GM12878 (cell line): Measurements from ENCODE around the gene RAPGEF4. TPM values are rescaled to one million over a fixed set of nuclear protein-coding genes. Genes with fewer than 3 reads are reported as not detected.

Experiments used
- ATAC-seq: fragments of 200-7000 bp; cut with Tn5 transposase; 3 replicates; pipeline ENCODE4 v1.9.1; 2020; ENCODE audit warnings: mild to moderate bottlenecking, moderate library complexity
- BruUV-seq: library from RNA; stranded (reverse); fragments of 400-500 nt; replicated peaks from 2 replicates; lab custom pipeline; 2021; lab: Mats Ljungman, UMichigan
- CTCF ChIA-PET: fragments of 300-600 bp; sonication (Branson Sonifier 250); formaldehyde crosslinking; extraction: SDS; loops from one replicate; lab custom pipeline; 2021; ENCODE audit warnings: inconsistent platforms; lab: Yijun Ruan, JAX
- POLR2A ChIA-PET: fragments of 350-600 bp; formaldehyde crosslinking; extraction: SDS; loops from one replicate; lab custom pipeline; 2021; ENCODE audit warnings: inconsistent platforms; lab: Charles Lee
- RAD21 ChIA-PET: fragments of 300-600 bp; sonication (Branson Sonifier 250); formaldehyde crosslinking; loops from one replicate; lab custom pipeline; 2023; ENCODE audit warnings: antibody characterized with exemption; ENCODE audit not compliant: unreplicated experiment; lab: Charles Lee
- SMC1A ChIA-PET: fragments of 300-600 bp; sonication (Branson Sonifier 250); formaldehyde crosslinking; loops from one replicate; lab custom pipeline; 2023; ENCODE audit not compliant: unreplicated experiment, uncharacterized antibody; lab: Charles Lee
- DNase-seq: peaks from one replicate; pipeline ENCODE4 v3.0.0-alpha.2; 2011; ENCODE audit warnings: low read depth, low spot score
- FAIRE-seq: peaks from 3 replicates; lab custom pipeline; 2011; peaks lifted over from hg19 to GRCh38; lab: Jason Lieb, UNC
- H2AFZ ChIP-seq: 2 replicates; pipeline ENCODE4 v1.6.0; 2011; ENCODE audit warnings: low read depth, low read length, control low read depth; ENCODE audit not compliant: control insufficient read depth
- H3K27ac ChIP-seq: 2 replicates; pipeline ENCODE4 v1.5.1; 2011; ENCODE audit warnings: control low read depth; ENCODE audit not compliant: control insufficient read depth, insufficient read depth
- H3K27me3 ChIP-seq, 2 experiments: replicated peaks in 1 of 2; 2 replicates each; pipeline versions ENCODE4 v1.6.0 to v1.6.1; 2011; ENCODE audit warnings: low read length in 1 of 2; ENCODE audit not compliant: control insufficient read depth in 2 of 2, insufficient read depth in 2 of 2
- H3K36me3 ChIP-seq, 2 experiments: 2 replicates each; pipeline ENCODE4 v1.5.1; 2011; ENCODE audit warnings: low read length in 1 of 2; ENCODE audit not compliant: control insufficient read depth in 2 of 2, insufficient read depth in 2 of 2
- H3K4me1 ChIP-seq: 2 replicates; pipeline ENCODE4 v1.6.1; 2011; ENCODE audit warnings: mild to moderate bottlenecking, low read length, moderate library complexity, mixed read lengths; ENCODE audit not compliant: control insufficient read depth, insufficient read depth
- H3K4me2 ChIP-seq: 2 replicates; pipeline ENCODE4 v1.6.0; 2011; ENCODE audit warnings: control low read depth; ENCODE audit not compliant: control insufficient read depth, insufficient read depth
- H3K4me3 ChIP-seq: fragments of 200-600 bp; sonication (generic); 2 replicates; pipeline ENCODE4 v1.5.1; 2016
- H3K79me2 ChIP-seq: 2 replicates; pipeline ENCODE4 v1.6.0; 2011; ENCODE audit warnings: low read length; ENCODE audit not compliant: control insufficient read depth, insufficient read depth
- H3K9ac ChIP-seq: 2 replicates; pipeline ENCODE4 v1.8.0; 2011; ENCODE audit warnings: low read length, control low read depth, mixed read lengths; ENCODE audit not compliant: control insufficient read depth, insufficient read depth
- H3K9me3 ChIP-seq: replicated peaks from 3 replicates; pipeline ENCODE4 v1.5.1; 2011; ENCODE audit warnings: mild to moderate bottlenecking, low read length; ENCODE audit not compliant: control insufficient read depth, insufficient read depth
- H4K20me1 ChIP-seq: 2 replicates; pipeline ENCODE4 v1.6.0; 2011; ENCODE audit not compliant: control insufficient read depth, insufficient read depth
- BCL11A ChIP-seq: IDR thresholded peaks from 2 replicates; pipeline ENCODE4 v1.6.1; 2011; ENCODE audit warnings: low read depth, low read length
- BHLHE40 ChIP-seq, 2 experiments: fragments of 450-650 bp in 1 of 2; IDR thresholded peaks; 2 replicates each; pipeline ENCODE4 v1.6.1; 2011 to 2017; ENCODE audit warnings: low read depth in 2 of 2, borderline replicate concordance in 1 of 2, improper control_type of control experiment in 1 of 2, low read length in 1 of 2, mild to moderate bottlenecking in 1 of 2
- CBX3 ChIP-seq: fragments of 200-600 bp; sonication (generic); IDR thresholded peaks from 2 replicates; pipeline ENCODE4 v1.6.1; 2016; ENCODE audit warnings: low read depth, borderline replicate concordance
- CBX5 ChIP-seq: sonication (generic); IDR thresholded peaks from 2 replicates; pipeline ENCODE4 v1.6.1; 2016; ENCODE audit warnings: low read depth, moderate library complexity, mild to moderate bottlenecking, inconsistent platforms
- EZH2 ChIP-seq: IDR thresholded peaks from 2 replicates; pipeline ENCODE4 v1.6.1; 2012; ENCODE audit warnings: low read depth, mild to moderate bottlenecking, control low read depth, inconsistent platforms, low read length, borderline replicate concordance; ENCODE audit not compliant: control insufficient read depth
- IKZF1 ChIP-seq: fragments of 450-650 bp; conservative IDR thresholded peaks from 2 replicates; pipeline ENCODE4 v1.6.1; 2017; ENCODE audit warnings: antibody characterized with exemption, mild to moderate bottlenecking
- MTA3 ChIP-seq: IDR thresholded peaks from 2 replicates; pipeline ENCODE4 v1.6.1; 2012; ENCODE audit warnings: low read length, inconsistent platforms, borderline replicate concordance
- MYB ChIP-seq: fragments of 150-350 bp; IDR thresholded peaks from 2 replicates; pipeline ENCODE4 v1.6.1; 2014; ENCODE audit warnings: mild to moderate bottlenecking, low read depth, low read length, borderline replicate concordance
- NFIC ChIP-seq: IDR thresholded peaks from 2 replicates; pipeline ENCODE4 v1.6.1; 2012; ENCODE audit warnings: low read depth, mild to moderate bottlenecking, inconsistent platforms, low read length, moderate library complexity
- NFYB ChIP-seq: IDR thresholded peaks from 2 replicates; pipeline ENCODE4 v1.6.1; 2011; ENCODE audit warnings: low read depth, mild to moderate bottlenecking, low read length, improper control_type of control experiment, moderate library complexity; ENCODE audit not compliant: insufficient read depth
- RAD51 ChIP-seq: fragments of 450-650 bp; IDR thresholded peaks from 2 replicates; pipeline ENCODE4 v1.6.1; 2016; ENCODE audit warnings: moderate library complexity, mild to moderate bottlenecking, inconsistent platforms
- RBBP5 ChIP-seq: fragments of 200-600 bp; sonication (generic); conservative IDR thresholded peaks from 2 replicates; pipeline ENCODE4 v1.6.1; 2016
- SMAD1 ChIP-seq: fragments of 450-650 bp; IDR thresholded peaks from 2 replicates; pipeline ENCODE4 v1.6.1; 2018; ENCODE audit warnings: mild to moderate bottlenecking, low read depth; ENCODE audit not compliant: partially characterized antibody
- SMARCA5 ChIP-seq: fragments of 450-650 bp; IDR thresholded peaks from 2 replicates; pipeline ENCODE4 v1.6.1; 2017; ENCODE audit warnings: mild to moderate bottlenecking
- SUPT20H ChIP-seq: IDR thresholded peaks from 2 replicates; pipeline ENCODE4 v1.6.1; 2011; ENCODE audit warnings: low read depth, mild to moderate bottlenecking, low read length, moderate library complexity, borderline replicate concordance; ENCODE audit not compliant: control insufficient read depth
- YBX1 ChIP-seq: fragments of 450-650 bp; IDR thresholded peaks from 2 replicates; pipeline ENCODE4 v1.6.1; 2016; ENCODE audit warnings: antibody characterized with exemption
- ZBED1 ChIP-seq: IDR thresholded peaks from 2 replicates; pipeline ENCODE4 v1.6.1; 2016; ENCODE audit warnings: borderline replicate concordance
- ZSCAN29 ChIP-seq: fragments of 450-650 bp; IDR thresholded peaks from 2 replicates; pipeline ENCODE4 v1.6.1; 2017; ENCODE audit warnings: mild to moderate bottlenecking, moderate library complexity
- WGBS: methylation state at CpG from one replicate; pipeline ENCODE4 v1.1.6; 2016; ENCODE audit warnings: low lambda C conversion rate; ENCODE audit not compliant: insufficient replicate concordance, insufficient coverage; ENCODE audit errors: missing lambda C conversion rate; 5-methylcytosine and 5-hydroxymethylcytosine counted together
- in situ Hi-C: fragments of 300-500 bp; cut with MboI; formaldehyde crosslinking; loops from 9 replicates; pipeline ENCODE4 v1.14.3; 2018; ENCODE audit warnings: mixed read lengths
- intact Hi-C: fragments of 100-400 bp; cut with micrococcal nuclease; formaldehyde crosslinking; loops from one replicate; pipeline ENCODE4 v1.14.2; 2022; ENCODE audit not compliant: unreplicated experiment
- polyA plus RNA-seq, 11 experiments: library from polyadenylated mRNA; depleted of rRNA in 4 of 11; unstranded in 6 of 11; stranded (reverse) in 5 of 11; fragments of >200 nt; fragmentation: Nextera tagmentation in 4 of 11; fragmentation: Illumina TruSeq in 1 of 11; extraction: Ambion mirVana in 4 of 11; extraction: Trizol in 1 of 11; gene quantifications; 1 replicate in 1 of 11; 2 replicates in 10 of 11; pipeline versions ENCODE4 v1.2.1 to v1.2.3, GENCODE V29; 2011 to 2016; ENCODE audit warnings: inconsistent platforms in 2 of 11, missing spikeins in 2 of 11, low read depth in 1 of 11
- total RNA-seq, 4 experiments: library from RNA; depleted of rRNA in 3 of 4; stranded (reverse); fragments of >200 nt in 3 of 4; fragmentation: Illumina TruSeq in 1 of 4; extraction: Trizol in 1 of 4; gene quantifications; 2 replicates each; pipeline versions ENCODE4 v1.2.1 to v1.2.3, GENCODE V29; 2013 to 2021
- TF ChIP-seq, protein P1 (sequence below): IDR thresholded peaks from 2 replicates; pipeline ENCODE4 v1.6.1; 2011; ENCODE audit warnings: borderline replicate concordance, low read depth, mild to moderate bottlenecking, moderate library complexity, mixed read lengths, low read length; ENCODE audit not compliant: insufficient read depth; ENCODE audit errors: extremely low read length

RAPGEF4 gene
- total and polyA plus RNA-seq, 10 of the 15 experiments (the other 5 are each of a cell fraction or from before 2014, with no cell fraction given) = 0.18 TPM; not detected in 8

DNA sequence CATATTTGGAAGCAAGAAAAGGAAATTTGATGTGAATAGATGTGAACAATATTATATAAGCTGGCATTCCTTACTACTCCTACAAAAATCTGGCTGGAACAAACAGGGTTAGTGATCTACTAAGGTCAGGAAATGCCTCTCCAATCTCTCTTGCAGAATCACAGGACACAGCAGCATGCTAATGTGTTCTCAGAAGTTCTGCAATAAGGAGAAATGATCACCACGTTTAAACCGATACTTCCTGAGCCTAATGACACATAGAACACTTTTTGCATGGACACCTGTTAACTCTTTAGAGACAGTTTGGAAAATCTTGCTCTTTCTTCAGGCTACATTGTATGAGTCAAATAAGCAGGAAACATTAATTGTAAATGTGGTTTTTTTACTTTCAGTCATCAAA lies 250.4 kb downstream of the RAPGEF4 start:
- no TSS peak for BruUV-seq
- H3K4me3 ChIP-seq = no peak overlapping the region
- H3K27me3 ChIP-seq = peaks cover 0 to 2% of the 10 kb centered on the region in 2 experiments; a peak in 2 of 4 replicates
- no peak for FAIRE-seq
- ChIA-PET POLR2A (no interaction called here), RAD21 (no interaction called here), CTCF (no interaction called here), SMC1A (interaction anchor here (1.9 kb wide), 1 partner anchor 11 kb away, joined by 4 read pairs; no protein-coding TSS in a partner anchor)
- 0% methylated on average over 2 of the region's 2 CpGs for WGBS
- intact Hi-C loops (no loop called here), in situ Hi-C loops (no loop called here)
- H4K20me1 ChIP-seq = no peaks in the 10 kb centered on the region
- no peaks in the 10 kb centered on the region for H3K36me3 ChIP-seq
- no peak overlapping the region for H3K27ac ChIP-seq
- H3K9me3 ChIP-seq = no peaks in the 10 kb centered on the region
- H3K4me2 ChIP-seq = no peak overlapping the region
- no peak overlapping the region for H2AFZ ChIP-seq
- H3K4me1 ChIP-seq = no peaks in the 10 kb centered on the region
- ATAC-seq = no peak
- no peak for TF ChIP-seq BHLHE40 (IDR thresholded peaks at IDR 0.05; ENCODE audit: borderline replicate concordance in 1 of 2, low read depth in 2 of 2, low read length in 1 of 2)
- TF ChIP-seq SUPT20H = no peak
- TF ChIP-seq NFIC = no peak
- TF ChIP-seq RBBP5 = no peak
- TF ChIP-seq BCL11A = no peak
- TF ChIP-seq CBX3 = no peak
- TF ChIP-seq YBX1 = no peak
- DNase-seq = no peak
- no peak overlapping the region for H3K9ac ChIP-seq
- no peaks in the 10 kb centered on the region for H3K79me2 ChIP-seq

DNA sequence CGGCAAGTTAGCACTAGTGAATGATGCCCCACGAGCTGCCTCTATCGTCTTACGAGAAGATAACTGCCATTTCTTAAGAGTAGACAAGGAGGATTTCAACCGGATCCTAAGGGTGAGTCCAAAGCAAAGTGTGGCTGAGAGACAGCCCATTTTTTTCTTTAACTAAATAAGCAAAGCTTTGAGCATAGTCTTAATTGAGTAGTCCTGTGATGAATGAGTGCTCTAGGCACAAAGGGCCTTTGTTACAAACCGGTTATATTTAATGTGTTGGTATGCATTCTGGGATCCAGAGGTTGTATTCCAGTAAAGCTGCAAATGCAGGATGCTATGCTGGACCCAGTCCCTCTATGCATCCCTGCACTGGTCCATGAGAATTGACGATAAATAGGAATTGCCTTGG lies 253.1 kb downstream of the RAPGEF4 start:
- Histone ChIP-seq H3K4me3 (no peak overlapping the region), H4K20me1 (no peaks in the 10 kb centered on the region), H3K27me3 (peaks cover 0 to 2% of the 10 kb centered on the region in 2 experiments; a peak in 2 of 4 replicates), H3K4me1 (no peaks in the 10 kb centered on the region), H3K4me2 (no peak overlapping the region), H3K27ac (no peak overlapping the region), H3K9me3 (no peaks in the 10 kb centered on the region), H3K9ac (no peak overlapping the region), H3K79me2 (no peaks in the 10 kb centered on the region), H3K36me3 (no peaks in the 10 kb centered on the region), H2AFZ (no peak overlapping the region)
- BruUV-seq = no TSS peak
- ChIA-PET POLR2A (no interaction called here), RAD21 (no interaction called here), SMC1A (no interaction called here), CTCF (no interaction called here)
- no peak for FAIRE-seq
- ATAC-seq = no peak
- in situ Hi-C loops = no loop called here
- no peak for DNase-seq
- 65% methylated on average over 7 of the region's 7 CpGs for WGBS
- intact Hi-C loops = no loop called here
- TF ChIP-seq ZSCAN29 = no peak
- TF ChIP-seq EZH2 = no peak
- TF ChIP-seq CBX5 = no peak
- TF ChIP-seq SMAD1 = no peak
- no peak for TF ChIP-seq MYB
- no peak for TF ChIP-seq IKZF1
- no peak for TF ChIP-seq SMARCA5
- TF ChIP-seq NFYB = no peak
- TF ChIP-seq ZBED1 = no peak
- TF ChIP-seq, protein P1, sequence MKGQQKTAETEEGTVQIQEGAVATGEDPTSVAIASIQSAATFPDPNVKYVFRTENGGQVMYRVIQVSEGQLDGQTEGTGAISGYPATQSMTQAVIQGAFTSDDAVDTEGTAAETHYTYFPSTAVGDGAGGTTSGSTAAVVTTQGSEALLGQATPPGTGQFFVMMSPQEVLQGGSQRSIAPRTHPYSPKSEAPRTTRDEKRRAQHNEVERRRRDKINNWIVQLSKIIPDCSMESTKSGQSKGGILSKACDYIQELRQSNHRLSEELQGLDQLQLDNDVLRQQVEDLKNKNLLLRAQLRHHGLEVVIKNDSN = no peak
- no peak for TF ChIP-seq BCL11A
- TF ChIP-seq MTA3 = no peak
- TF ChIP-seq RAD51 = no peak
